ENCODE measurements around the gene ESYT3.
"Not testable (repeated sequence)": the region's sequence is repeated elsewhere in the genome, so short reads cannot be mapped to it uniquely, and the experiment has no call there.

The ESYT3 gene

GRCh38 chr3:138443091-138443490, 8.7 kb downstream of the ESYT3 start:
- DNase-seq, result no peak

GRCh38 chr3:138443521-138444503, 9.4 kb downstream of the ESYT3 start:
- no peak for DNase-seq

- DNase-seq, result no peak
Measured at GRCh38 chr3:138445236-138445635, 10.8 kb downstream of the ESYT3 start.

GRCh38 chr3:138445654-138446053, 11.2 kb downstream of the ESYT3 start:
- no peak for DNase-seq

- DNase-seq, result no peak
Measured at GRCh38 chr3:138448631-138449030, 14.2 kb downstream of the ESYT3 start.

GRCh38 chr3:138449490-138449889, 15.1 kb downstream of the ESYT3 start:
- no peak for DNase-seq

- DNase-seq, result no peak
Measured at GRCh38 chr3:138450181-138450580, 15.8 kb downstream of the ESYT3 start.

- DNase-seq, result no peak
Measured at GRCh38 chr3:138450704-138451424, 16.4 kb downstream of the ESYT3 start.

- DNase-seq, result no peak
Measured at GRCh38 chr3:138451595-138452162, 17.3 kb downstream of the ESYT3 start.

- DNase-seq, result no peak
Measured at GRCh38 chr3:138452436-138452835, 18.0 kb downstream of the ESYT3 start.

- DNase-seq, result not testable (repeated sequence)
Measured at GRCh38 chr3:138453940-138454339, 19.5 kb downstream of the ESYT3 start.

- no peak for DNase-seq
Measured at GRCh38 chr3:138455801-138456716, 21.6 kb downstream of the ESYT3 start.

GRCh38 chr3:138456961-138457862, 22.8 kb downstream of the ESYT3 start:
- DNase-seq, result no peak

- DNase-seq, result no peak
Measured at GRCh38 chr3:138457863-138458735, 23.7 kb downstream of the ESYT3 start.

GRCh38 chr3:138458774-138459499, 24.5 kb downstream of the ESYT3 start:
- no peak for DNase-seq

- no peak for DNase-seq
Measured at GRCh38 chr3:138459619-138460535, 25.5 kb downstream of the ESYT3 start.

- no peak for DNase-seq
Measured at GRCh38 chr3:138460536-138461205, 26.3 kb downstream of the ESYT3 start.

GRCh38 chr3:138461246-138461645, 26.8 kb downstream of the ESYT3 start:
- no peak for DNase-seq
